HG03442 (cell line): Measurements from ENCODE around the gene DYNLT2.
"Not testable (repeated sequence)": the region's sequence is repeated elsewhere in the genome, so short reads cannot be mapped to it uniquely, and the experiment has no call there.

Experiments
- ATAC-seq: cut with Tn5 transposase; IDR thresholded peaks from one replicate; pipeline ENCODE4 v1.9.1; 2021; ENCODE audit warnings: mild to moderate bottlenecking, moderate library complexity; ENCODE audit not compliant: unreplicated experiment

The DYNLT2 gene

GRCh38 chr6:169701954-169702839 is 49.2 kb downstream of the DYNLT2 start, which contains the start of the genes C6orf120 and WDR27:
TSS of gene C6orf120 (plus strand) at chr6:169702126. CDS start at chr6:169702460, 334 bp downstream.
TSS of gene WDR27 (minus strand) at chr6:169702029. CDS start at chr6:169689005, 13,024 bp downstream.
- peak; percentile 90 for ATAC-seq

DNA sequence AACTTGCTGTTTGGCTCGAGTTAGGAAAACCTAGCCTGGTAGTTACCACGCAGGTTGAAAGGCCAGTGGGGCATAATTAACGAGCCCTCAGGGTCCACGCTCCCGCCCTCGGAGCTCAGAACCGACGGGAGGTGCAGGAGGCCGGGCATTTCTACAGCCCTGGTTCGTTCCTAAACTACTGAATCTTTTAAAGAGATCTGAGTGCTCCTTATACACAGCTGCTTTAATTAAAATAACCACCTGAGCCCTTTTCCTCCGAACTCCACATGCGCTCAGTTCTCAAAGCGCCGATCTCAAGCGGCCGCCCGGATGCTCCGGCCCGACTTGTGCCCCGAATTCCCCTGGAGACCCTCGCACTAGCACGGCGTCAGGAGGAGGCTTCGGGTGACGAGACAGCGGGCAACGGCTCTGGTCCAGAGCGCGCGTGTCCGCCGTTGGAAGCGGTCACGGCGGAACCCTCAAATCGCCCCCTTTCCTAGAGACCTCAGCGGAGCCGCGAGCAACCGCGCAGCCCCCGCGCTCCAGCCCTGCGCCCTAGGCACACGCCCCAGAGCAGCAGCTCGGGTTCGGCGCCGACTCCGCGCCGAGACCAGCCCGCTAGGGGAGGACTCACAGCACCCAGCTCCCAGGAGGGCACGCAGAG is 49.9 kb downstream of the DYNLT2 start:
- no peak for ATAC-seq

GRCh38 chr6:169700296-169700695 is 51.1 kb downstream of the DYNLT2 start:
- no peak for ATAC-seq

DNA sequence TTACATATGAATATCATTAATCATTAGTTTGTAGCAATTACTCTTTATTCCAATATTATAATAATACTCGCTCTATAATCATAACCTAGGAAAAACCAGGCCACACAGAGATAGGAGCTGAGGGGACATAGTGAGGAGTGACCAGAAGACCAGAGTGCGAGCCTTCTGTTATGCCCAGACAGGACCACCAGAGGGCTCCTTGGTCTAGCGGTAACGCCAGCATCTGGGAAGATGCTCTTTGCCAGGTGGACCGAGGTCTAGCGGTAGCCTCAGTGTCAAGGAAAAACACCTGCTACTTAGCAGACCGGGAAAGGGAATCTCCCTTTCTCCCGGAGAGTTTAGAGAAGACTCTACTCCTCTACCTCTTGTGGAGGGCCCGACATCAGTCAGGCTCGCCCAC is 54.3 kb downstream of the DYNLT2 start:
- ATAC-seq, result not testable (repeated sequence)

- ATAC-seq, result no peak
Observed at GRCh38 chr6:169695131-169695530, 56.2 kb downstream of the DYNLT2 start.

DNA sequence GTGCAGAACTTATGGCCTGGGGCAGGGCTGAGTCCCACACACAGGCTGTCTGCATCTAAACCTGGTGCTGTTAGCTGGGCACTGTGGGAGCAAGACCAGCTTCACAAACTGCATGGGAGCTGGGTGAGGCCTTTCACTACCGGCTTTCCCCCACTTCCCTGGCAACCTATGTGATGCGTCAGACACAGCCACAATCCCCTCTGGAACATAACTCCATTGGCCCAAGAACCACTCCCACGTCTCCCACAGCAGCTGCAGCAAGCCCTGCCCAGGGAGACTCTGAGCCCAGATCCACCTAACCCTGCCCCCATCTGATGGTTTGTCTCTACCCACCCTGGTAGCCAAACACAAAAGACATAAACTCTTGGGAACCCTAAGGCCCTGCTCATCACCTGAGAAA is 58.9 kb downstream of the DYNLT2 start:
- no peak for ATAC-seq

- ATAC-seq, result no peak
Observed at GRCh38 chr6:169691260-169691659, 60.1 kb downstream of the DYNLT2 start.
